DND-41 (cell line): ENCODE results near the gene UGT1A8.

Experiments used
- ATAC-seq: fragments of 200-7000 bp; cut with Tn5 transposase; 3 replicates; pipeline ENCODE4 v1.9.1; 2021; ENCODE audit warnings: low read depth; ENCODE audit not compliant: insufficient read depth
- DNase-seq: peaks from one replicate; pipeline ENCODE4 v3.0.0-alpha.2; 2020
- H2AFZ ChIP-seq: 2 replicates; pipeline ENCODE4 v1.6.0; 2012; ENCODE audit warnings: low read depth, low read length
- H3K27ac ChIP-seq: 2 replicates; pipeline ENCODE4 v1.5.1; 2012; ENCODE audit warnings: low read length, inconsistent platforms
- H3K27me3 ChIP-seq: fragments of 200-600 bp; sonication (generic); 2 replicates; pipeline ENCODE4 v1.6.0; 2012; ENCODE audit warnings: low read length, mild to moderate bottlenecking, inconsistent platforms; ENCODE audit not compliant: insufficient read depth, poor library complexity
- H3K36me3 ChIP-seq: 2 replicates; pipeline ENCODE4 v1.5.1; 2012; ENCODE audit warnings: low read length, inconsistent platforms; ENCODE audit not compliant: insufficient read depth
- H3K4me1 ChIP-seq: 2 replicates; pipeline ENCODE4 v1.5.1; 2012; ENCODE audit warnings: mild to moderate bottlenecking, low read length; ENCODE audit not compliant: insufficient read depth
- H3K4me2 ChIP-seq: 2 replicates; pipeline ENCODE4 v1.6.0; 2012; ENCODE audit warnings: mild to moderate bottlenecking, moderate library complexity, low read length, inconsistent platforms; ENCODE audit not compliant: insufficient read depth
- H3K4me3 ChIP-seq, 2 experiments: fragments of 200-600 bp in 1 of 2; shearing (Covaris generic) in 1 of 2; 2 replicates each; pipeline ENCODE4 v1.5.1; 2012 to 2016; ENCODE audit warnings: inconsistent platforms in 2 of 2, low read length in 2 of 2, mild to moderate bottlenecking in 2 of 2, low read depth in 1 of 2, moderate library complexity in 1 of 2
- H3K79me2 ChIP-seq: 2 replicates; pipeline ENCODE4 v1.6.0; 2012; ENCODE audit warnings: low read length, inconsistent platforms; ENCODE audit not compliant: insufficient read depth
- H3K9ac ChIP-seq: 2 replicates; pipeline ENCODE4 v1.6.0; 2012; ENCODE audit warnings: low read depth, mild to moderate bottlenecking, inconsistent platforms, low read length, moderate library complexity
- H3K9me3 ChIP-seq: 2 replicates; pipeline ENCODE4 v1.5.1; 2012; ENCODE audit warnings: low read length, moderate library complexity, mild to moderate bottlenecking, inconsistent platforms; ENCODE audit not compliant: insufficient read depth, severe bottlenecking
- H4K20me1 ChIP-seq: 2 replicates; pipeline ENCODE4 v1.6.0; 2012; ENCODE audit warnings: low read length; ENCODE audit not compliant: insufficient read depth
- CTCF ChIP-seq: IDR thresholded peaks from 2 replicates; pipeline ENCODE4 v1.5.1; 2012; ENCODE audit warnings: borderline replicate concordance, low read length, moderate library complexity, mild to moderate bottlenecking; ENCODE audit not compliant: poor library complexity, severe bottlenecking; ENCODE audit errors: extremely low read depth
- EZH2 ChIP-seq: IDR thresholded peaks from 3 replicates; pipeline ENCODE4 v1.6.1; 2012; ENCODE audit warnings: borderline replicate concordance, low read depth, mild to moderate bottlenecking, moderate library complexity, low read length, inconsistent platforms; ENCODE audit not compliant: severe bottlenecking

Gene UGT1A8

GRCh38 chr2:233679196-233679595 is 61.8 kb downstream of the UGT1A8 start:
- Histone ChIP-seq H4K20me1 (no peaks in the 10 kb centered on the region), H3K27ac (no peak overlapping the region), H2AFZ (no peak overlapping the region), H3K27me3 (no peaks in the 10 kb centered on the region), H3K4me1 (no peaks in the 10 kb centered on the region), H3K4me3 (no peak overlapping the region), H3K79me2 (no peaks in the 10 kb centered on the region), H3K36me3 (no peaks in the 10 kb centered on the region), H3K9me3 (no peaks in the 10 kb centered on the region), H3K4me2 (no peak overlapping the region), H3K9ac (no peak overlapping the region)
- TF ChIP-seq CTCF (no peak), EZH2 (no peak)
- DNase-seq (no peak), ATAC-seq (no peak)

DNA sequence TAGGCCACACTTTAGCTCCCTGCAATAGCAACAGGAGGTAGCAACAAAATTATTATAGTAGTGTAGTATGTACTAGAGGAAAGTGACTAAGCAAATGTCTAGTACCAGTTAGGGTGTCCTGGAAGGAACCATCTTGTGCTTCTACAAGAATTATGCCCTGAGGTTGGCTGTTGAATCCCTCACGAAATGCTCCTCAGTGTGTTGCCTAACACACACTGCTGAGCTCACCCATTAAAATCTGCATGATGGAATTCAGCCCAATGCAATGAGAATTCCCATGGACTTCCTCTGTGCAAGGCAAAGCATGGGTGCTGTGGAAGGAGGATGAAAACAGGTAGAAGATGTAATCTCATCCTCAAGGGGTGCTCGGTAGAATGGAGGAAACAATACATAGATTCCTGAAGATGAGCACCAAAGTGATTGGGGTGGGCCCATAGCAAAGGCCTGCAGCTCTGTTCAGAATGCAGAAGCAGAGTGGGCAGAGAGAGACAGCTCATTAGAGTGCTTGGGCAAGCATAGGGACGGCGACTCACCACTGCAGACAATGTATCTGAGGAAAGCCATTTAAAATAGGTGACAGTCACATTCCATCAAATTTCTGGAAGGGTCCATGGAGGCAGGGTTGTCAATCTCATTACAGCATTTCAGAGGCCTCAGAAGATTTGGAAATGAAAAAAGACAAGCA is 63.1 kb downstream of the UGT1A8 start:
- no peaks in the 10 kb centered on the region for H3K36me3 ChIP-seq
- no peaks in the 10 kb centered on the region for H3K27me3 ChIP-seq
- H3K79me2 ChIP-seq = no peaks in the 10 kb centered on the region
- H3K4me3 ChIP-seq = no peak overlapping the region
- no peak overlapping the region for H3K9ac ChIP-seq
- no peaks in the 10 kb centered on the region for H4K20me1 ChIP-seq
- no peaks in the 10 kb centered on the region for H3K9me3 ChIP-seq
- no peak overlapping the region for H3K27ac ChIP-seq
- DNase-seq = no peak
- no peak for ATAC-seq
- no peak overlapping the region for H2AFZ ChIP-seq
- no peak for TF ChIP-seq EZH2
- no peak for TF ChIP-seq CTCF
- no peaks in the 10 kb centered on the region for H3K4me1 ChIP-seq
- H3K4me2 ChIP-seq = no peak overlapping the region

DNA sequence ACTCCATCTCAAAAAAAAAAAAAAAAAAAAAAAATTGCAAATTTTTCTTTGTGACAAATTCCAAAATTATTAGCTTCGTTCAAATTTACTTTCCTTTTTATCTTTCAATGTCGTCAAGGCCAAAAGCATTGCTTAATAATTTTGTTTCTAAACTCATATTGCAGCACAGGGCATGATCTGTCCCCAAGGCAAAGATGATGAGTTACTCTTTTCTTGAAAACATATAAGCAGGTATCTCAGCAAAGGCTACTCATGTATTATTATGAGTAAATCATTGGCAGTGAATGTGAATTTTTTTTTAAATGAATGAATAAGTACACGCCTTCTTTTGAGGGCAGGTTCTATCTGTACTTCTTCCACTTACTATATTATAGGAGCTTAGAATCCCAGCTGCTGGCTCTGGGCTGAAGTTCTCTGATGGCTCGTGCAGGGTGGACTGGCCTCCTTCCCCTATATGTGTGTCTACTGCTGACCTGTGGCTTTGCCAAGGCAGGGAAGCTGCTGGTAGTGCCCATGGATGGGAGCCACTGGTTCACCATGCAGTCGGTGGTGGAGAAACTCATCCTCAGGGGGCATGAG is 64.2 kb downstream of the UGT1A8 start, which contains the start of gene UGT1A7:
Gene UGT1A7 (plus strand): TSS at position 381 of the 579 bp plus-strand sequence. CDS start 37 bp downstream, at position 418.
- H3K36me3 ChIP-seq = no peaks in the 10 kb centered on the region
- no peak for DNase-seq
- TF ChIP-seq CTCF (no peak), EZH2 (no peak)

More for the DNA sequence above, 64.2 kb downstream of the UGT1A8 start, which contains the start of gene UGT1A7:
- no peak within 1 kb of the TSS for H3K4me3 ChIP-seq
- no peaks in the 10 kb centered on the region for H4K20me1 ChIP-seq
- no peak within 1 kb of the TSS for H3K9ac ChIP-seq
- H3K4me2 ChIP-seq = no peak within 1 kb of the TSS
- H3K27ac ChIP-seq = no peak within 1 kb of the TSS
- H3K9me3 ChIP-seq = no peaks in the 10 kb centered on the region
- no peak for ATAC-seq
- H2AFZ ChIP-seq = no peak within 1 kb of the TSS
- no peaks in the 10 kb centered on the region for H3K79me2 ChIP-seq
- no peaks in the 10 kb centered on the region for H3K27me3 ChIP-seq
- H3K4me1 ChIP-seq = no peaks in the 10 kb centered on the region
